Measurements from ENCODE around the gene RSPO1.

GRCh38 chr1:37609002-37609401, 25.7 kb downstream of the RSPO1 start:
- no peak for TF ChIP-seq CTCF (conservative IDR thresholded peaks at IDR 0.05; ENCODE audit: low read depth, low read length)
- no peak for TF ChIP-seq EZH2 (IDR thresholded peaks at IDR 0.05; ENCODE audit: low read length, unreplicated experiment)

Measured in PC-3 (cell line).